Measurements from ENCODE around the gene THSD8.

DNA sequence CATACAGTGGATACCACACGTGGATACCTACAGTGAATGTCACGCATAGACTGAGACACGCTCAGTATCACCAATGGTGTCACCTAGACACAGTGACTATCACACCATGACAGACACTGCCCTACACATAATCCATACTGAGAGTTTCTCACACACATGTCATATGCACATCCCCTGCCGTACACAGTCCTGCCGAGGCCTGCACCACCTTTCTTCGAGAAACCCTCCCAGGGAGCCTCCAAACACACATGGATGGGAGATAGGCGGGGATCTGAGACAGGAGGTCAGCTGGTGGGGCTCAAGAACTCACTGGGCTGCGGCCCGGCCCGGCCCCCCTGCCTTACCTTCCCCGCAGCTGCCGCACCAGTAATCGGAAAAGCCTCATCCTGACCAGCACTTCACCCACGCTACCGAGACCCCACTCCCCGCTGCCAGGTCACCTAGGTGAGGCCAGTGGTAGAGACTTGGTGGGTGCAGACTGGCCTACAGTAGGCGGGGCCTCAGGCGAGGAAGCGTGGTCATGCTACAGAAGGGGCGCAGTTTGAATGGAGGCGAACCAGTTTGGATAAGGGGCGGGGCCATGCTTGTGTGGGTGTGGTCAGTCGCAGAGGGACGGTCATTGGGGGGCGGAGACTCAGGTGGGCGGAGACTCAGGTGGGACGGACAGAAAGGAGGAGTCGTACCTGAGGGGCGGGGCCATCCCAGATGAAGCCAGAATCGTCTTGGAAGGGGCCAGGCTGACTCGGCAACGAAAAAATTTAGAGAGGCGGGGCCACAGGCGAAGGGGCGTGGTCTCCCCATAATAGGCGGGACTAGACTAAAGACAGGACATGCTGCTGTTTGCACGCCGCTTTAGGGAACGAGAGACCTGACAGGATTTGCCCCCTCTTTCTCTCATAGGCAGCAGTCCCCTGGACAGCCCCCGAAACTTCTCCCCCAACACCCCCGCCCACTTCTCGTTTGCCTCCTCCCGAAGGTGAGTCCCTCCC is 38.5 kb downstream of the THSD8 start:
- TF ChIP-seq CTCF (IDR thresholded peaks at IDR 0.05; ENCODE audit: borderline replicate concordance, extremely low read depth, low read length, poor library complexity, severe bottlenecking) (no peak), EZH2 (IDR thresholded peaks at IDR 0.05; ENCODE audit: borderline replicate concordance, low read depth, low read length, severe bottlenecking) (no peak)
